ENCODE data around the gene GSTP1. TPM values are rescaled to one million over a fixed set of nuclear protein-coding genes. Genes with fewer than 3 reads are reported as not detected.

Gene GSTP1
- total RNA-seq, 1 donor = 495 TPM

- peak overlapping the region; percentile 80 for H3K4me3 ChIP-seq (ENCODE audit: low read depth, low read length)
- TF ChIP-seq, protein P1, sequence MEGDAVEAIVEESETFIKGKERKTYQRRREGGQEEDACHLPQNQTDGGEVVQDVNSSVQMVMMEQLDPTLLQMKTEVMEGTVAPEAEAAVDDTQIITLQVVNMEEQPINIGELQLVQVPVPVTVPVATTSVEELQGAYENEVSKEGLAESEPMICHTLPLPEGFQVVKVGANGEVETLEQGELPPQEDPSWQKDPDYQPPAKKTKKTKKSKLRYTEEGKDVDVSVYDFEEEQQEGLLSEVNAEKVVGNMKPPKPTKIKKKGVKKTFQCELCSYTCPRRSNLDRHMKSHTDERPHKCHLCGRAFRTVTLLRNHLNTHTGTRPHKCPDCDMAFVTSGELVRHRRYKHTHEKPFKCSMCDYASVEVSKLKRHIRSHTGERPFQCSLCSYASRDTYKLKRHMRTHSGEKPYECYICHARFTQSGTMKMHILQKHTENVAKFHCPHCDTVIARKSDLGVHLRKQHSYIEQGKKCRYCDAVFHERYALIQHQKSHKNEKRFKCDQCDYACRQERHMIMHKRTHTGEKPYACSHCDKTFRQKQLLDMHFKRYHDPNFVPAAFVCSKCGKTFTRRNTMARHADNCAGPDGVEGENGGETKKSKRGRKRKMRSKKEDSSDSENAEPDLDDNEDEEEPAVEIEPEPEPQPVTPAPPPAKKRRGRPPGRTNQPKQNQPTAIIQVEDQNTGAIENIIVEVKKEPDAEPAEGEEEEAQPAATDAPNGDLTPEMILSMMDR (IDR thresholded peaks at IDR 0.05; ENCODE audit: insufficient read depth, low read depth, low read length) = no peak
- DNase-seq (ENCODE audit: low read depth) = no peak
These were observed 47.3 kb downstream of the GSTP1 start for GRCh38 chr11:67630943-67631331.

- no peak for DNase-seq (ENCODE audit: low read depth)
- TF ChIP-seq, protein P1 (IDR thresholded peaks at IDR 0.05; ENCODE audit: insufficient read depth, low read depth, low read length) = no peak
- H3K4me3 ChIP-seq (ENCODE audit: low read depth, low read length) = no peak overlapping the region
These were observed 47.8 kb downstream of the GSTP1 start for GRCh38 chr11:67631411-67631810.

DNA sequence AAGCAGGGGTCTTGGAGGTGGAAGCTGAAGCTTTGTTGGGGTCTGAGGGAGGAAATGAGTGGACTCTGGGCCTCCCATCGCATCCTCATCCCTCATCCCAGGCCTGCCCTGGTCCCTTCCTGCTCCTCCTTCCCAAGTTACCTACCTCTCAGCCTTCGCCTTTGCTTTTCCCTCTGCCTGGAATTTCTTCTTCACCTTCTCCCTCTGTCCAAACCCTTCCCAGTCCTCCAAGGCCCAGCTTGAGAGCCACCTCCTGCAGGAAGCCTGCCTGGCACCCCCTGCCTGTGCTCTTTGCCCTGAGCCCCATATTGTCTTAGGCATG, 48.2 kb downstream of the GSTP1 start:
- no peak overlapping the region for H3K4me3 ChIP-seq (ENCODE audit: low read depth, low read length)
- no peak for DNase-seq (ENCODE audit: low read depth)
- TF ChIP-seq, protein P1 (IDR thresholded peaks at IDR 0.05; ENCODE audit: insufficient read depth, low read depth, low read length) = no peak

GRCh38 chr11:67632175-67632981, 48.8 kb downstream of the GSTP1 start:
- no peak for DNase-seq (ENCODE audit: low read depth)
- TF ChIP-seq, protein P1 (IDR thresholded peaks at IDR 0.05; ENCODE audit: insufficient read depth, low read depth, low read length) = no peak
- H3K4me3 ChIP-seq (ENCODE audit: low read depth, low read length) = no peak overlapping the region

- TF ChIP-seq, protein P1 (IDR thresholded peaks at IDR 0.05; ENCODE audit: insufficient read depth, low read depth, low read length) = no peak
- no peak overlapping the region for H3K4me3 ChIP-seq (ENCODE audit: low read depth, low read length)
- no peak for DNase-seq (ENCODE audit: low read depth)
These were observed 49.6 kb downstream of the GSTP1 start for GRCh38 chr11:67632982-67633755.

DNA sequence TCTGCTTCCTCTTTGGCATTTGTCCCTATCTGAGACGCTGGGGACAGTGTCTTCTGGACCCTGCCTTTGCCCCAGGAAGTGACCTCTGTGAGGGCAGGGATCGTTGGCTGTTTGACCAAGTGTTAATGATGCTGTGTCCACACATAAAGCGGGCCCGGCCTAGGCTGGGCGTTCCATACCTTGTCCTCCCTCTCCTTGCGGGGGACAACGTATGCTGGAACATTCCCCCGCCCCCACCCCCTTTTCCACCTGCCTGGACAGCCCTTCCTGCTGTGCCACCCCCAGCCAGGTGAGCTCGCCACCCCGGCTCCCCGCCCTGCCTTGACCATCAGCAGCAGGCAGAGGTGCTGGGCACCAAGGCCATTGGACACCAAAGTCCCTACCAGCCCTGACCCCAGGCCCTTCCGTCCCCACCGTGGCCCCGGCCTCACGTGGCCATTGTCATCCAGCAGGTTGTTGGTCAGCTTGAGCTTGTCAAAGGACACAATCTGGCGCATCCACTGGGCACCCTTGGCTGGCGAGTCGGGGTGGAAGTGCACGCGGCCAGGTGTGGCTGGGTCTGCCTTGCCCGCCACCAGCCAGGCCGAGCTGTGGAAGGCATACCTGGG, 50.2 kb downstream of the GSTP1 start:
- no peak overlapping the region for H3K4me3 ChIP-seq (ENCODE audit: low read depth, low read length)
- TF ChIP-seq, protein P1 (IDR thresholded peaks at IDR 0.05; ENCODE audit: insufficient read depth, low read depth, low read length) = no peak
- no peak for DNase-seq (ENCODE audit: low read depth)
